SK-N-DZ (cell line): ENCODE measurements around the gene BRD7.
A peak's percentile ranks its signal among the peaks of the same experiment; 100 is the strongest.

Source experiments
- DNase-seq: peaks from one replicate; pipeline ENCODE4 v3.0.0-alpha.2; 2015; ENCODE audit warnings: low spot score

The BRD7 gene

GRCh38 chr16:50322333-50322732, 46.5 kb downstream of the BRD7 start:
- no peak for DNase-seq

GRCh38 chr16:50320310-50320709, 48.5 kb downstream of the BRD7 start:
- DNase-seq, result no peak

GRCh38 chr16:50318796-50319578, 49.8 kb downstream of the BRD7 start:
- no peak for DNase-seq

GRCh38 chr16:50316848-50317630, 51.7 kb downstream of the BRD7 start:
- no peak for DNase-seq

DNA sequence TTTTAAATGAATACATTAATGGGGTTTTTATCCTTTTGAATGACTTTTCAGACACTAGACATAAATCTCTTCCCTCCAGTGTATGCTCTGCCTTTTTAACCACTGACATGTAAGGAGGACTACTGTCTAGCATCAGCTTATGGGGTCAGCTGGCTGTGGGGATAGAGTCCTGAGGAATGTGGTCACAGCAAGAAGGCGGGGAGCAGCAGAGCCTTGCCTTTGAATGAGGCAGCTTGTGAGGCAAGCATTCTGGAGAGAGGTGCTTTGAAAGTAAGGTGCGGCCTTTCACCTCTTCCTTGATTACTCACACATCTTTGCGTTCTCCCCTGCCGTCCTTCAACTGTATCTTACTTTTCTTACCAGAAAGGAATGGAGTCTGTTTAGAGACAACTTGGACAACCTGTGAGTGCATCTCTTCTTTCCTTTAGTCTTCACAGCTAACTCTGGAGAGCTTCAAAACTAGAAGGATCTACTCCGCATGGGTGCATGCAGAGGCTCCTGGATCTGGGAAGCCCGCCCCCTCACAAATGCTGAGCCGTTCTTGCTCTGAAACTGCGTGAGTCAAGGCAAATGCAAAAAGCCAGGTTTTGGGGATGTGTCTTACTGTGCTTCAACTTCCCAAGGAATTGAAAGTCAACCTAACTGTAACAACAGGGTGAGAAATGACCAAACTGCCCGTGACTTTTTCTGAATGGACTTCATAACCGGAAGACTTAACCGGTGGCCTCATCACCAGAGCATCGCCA, 52.5 kb downstream of the BRD7 start:
- DNase-seq, result no peak

DNA sequence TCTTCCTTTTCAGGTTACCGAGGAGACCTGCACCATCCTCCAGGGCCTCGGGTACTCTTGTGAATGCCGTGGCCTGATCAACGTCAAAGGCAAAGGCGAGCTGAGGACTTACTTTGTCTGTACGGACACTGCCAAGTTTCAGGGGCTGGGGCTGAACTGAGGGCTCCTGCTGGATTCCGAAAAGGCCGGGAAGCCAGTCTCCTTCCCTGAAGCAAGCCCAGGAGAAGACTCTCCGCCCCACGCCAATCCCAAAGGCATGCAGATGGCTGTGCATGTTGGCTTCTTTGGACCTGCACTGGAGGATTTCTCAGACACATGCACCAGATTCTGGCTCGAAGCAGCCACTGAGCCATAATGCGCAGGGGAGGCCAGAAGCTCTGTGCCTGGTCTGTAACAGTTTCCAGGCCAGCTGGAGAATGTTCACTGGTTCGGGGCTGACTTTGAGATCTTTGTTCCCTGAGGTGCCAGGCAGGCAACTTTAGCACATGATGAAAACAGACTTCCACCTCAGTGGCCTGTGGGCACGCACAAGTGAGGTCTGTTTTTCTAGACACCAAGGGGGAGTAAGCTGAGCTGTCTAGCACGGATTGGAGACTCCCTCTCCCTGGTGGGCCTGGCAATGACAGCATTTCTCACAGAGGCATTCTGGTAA, 53.3 kb downstream of the BRD7 start:
- DNase-seq, result no peak

DNA sequence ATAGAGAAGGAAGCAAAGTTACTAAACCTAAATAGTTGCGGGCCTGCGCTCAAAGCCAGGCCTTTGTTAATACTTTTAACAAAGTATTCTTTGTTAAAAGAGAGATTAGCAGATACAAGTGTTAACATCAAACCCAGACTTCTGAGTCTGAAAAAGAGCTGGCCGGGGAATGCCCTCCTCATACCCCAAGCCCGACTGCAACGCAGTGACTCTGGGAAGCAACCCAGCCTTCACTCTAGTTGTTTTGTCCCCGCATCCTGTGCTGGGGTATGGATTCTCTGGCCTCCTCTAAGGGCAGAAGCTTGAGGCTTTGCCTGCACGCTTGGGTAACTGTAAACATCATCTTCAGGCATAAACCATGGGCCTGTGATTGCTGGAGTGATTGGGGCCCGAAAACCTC, 54.1 kb downstream of the BRD7 start:
- DNase-seq, result no peak

DNA sequence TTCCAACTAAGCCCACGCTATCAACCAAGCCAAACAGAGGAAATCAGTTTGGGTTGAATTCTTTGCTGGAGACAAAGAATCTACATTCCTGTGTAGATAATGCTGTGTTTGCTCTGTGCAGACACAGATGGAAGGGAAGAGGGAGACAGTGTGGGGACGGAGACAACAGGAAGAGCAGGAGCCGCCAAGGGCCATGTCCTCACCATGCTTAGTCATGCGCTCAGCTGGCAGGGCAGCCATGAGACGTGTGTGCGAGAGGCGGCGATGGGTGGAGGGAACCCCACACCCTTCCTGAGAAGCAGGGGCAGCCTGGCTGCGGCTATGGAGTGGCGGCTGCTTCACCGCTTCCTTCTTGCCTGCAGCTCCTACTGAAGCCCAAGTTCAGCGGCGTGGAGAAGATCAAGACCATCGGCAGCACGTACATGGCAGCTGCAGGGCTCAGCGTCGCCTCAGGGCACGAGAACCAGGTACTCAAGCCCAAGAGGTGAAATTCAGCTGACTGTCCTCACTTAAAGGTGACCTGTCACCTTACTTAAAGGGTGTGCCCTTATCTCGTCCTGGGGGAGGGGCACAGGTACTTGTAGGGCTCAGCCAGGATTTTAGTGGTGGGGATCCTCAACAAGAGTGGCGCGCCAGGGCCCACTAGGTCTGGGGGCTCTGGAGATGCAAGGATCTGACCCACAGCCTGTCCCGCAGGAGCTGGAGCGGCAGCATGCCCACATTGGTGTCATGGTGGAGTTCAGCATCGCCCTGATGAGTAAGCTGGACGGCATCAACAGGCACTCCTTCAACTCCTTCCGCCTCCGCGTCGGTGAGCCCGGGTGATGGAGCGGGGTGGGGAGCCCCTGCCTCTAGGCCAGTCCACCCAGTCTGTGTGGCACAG, 55.0 kb downstream of the BRD7 start:
- DNase-seq, result no peak

DNA sequence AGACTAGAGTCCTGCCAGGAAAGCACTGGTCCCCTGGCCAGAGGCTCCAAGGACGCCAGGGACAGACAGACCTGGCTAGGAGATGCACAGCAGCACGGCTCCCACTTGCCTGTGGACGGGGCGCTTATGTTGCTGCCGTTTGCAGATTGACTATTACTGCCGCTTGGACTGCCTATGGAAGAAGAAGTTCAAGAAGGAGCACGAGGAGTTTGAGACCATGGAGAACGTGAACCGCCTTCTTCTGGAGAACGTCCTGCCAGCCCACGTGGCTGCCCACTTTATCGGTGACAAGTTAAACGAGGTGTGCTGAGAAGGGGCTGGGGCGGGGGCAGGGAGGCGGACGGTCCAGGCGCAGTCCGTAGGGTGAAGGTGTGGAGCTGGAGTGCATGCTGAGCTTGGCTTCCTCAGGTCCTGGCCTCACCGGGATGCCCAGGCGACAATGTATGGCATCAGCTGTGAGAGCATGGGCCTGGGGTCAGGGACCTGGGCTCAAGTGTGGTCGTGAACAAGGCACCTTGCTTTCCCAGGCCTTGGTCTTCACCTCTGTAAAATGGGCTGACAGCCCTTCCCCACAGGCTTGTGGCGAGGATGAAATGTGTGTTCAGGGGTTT, 56.8 kb downstream of the BRD7 start:
- no peak for DNase-seq

DNA sequence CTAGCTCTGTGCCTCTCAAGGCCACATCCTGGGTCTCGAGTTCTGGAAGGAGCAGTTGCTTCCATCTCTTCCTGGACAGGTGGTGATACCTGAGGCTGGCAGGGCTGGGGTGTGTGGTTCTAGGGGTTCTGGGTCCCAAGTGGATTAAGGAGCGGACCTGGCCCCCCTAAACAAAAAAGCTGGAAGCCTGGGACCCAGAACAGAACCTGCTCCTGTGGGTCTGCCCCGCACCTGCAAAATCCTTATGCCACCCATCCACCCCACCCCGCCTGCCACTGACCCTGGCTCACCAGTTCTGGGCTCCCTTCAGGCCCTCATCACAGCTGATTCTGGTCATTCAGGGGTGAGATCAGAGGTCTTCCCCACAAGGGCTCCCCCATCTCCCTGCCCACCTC, 57.7 kb downstream of the BRD7 start:
- no peak for DNase-seq

DNA sequence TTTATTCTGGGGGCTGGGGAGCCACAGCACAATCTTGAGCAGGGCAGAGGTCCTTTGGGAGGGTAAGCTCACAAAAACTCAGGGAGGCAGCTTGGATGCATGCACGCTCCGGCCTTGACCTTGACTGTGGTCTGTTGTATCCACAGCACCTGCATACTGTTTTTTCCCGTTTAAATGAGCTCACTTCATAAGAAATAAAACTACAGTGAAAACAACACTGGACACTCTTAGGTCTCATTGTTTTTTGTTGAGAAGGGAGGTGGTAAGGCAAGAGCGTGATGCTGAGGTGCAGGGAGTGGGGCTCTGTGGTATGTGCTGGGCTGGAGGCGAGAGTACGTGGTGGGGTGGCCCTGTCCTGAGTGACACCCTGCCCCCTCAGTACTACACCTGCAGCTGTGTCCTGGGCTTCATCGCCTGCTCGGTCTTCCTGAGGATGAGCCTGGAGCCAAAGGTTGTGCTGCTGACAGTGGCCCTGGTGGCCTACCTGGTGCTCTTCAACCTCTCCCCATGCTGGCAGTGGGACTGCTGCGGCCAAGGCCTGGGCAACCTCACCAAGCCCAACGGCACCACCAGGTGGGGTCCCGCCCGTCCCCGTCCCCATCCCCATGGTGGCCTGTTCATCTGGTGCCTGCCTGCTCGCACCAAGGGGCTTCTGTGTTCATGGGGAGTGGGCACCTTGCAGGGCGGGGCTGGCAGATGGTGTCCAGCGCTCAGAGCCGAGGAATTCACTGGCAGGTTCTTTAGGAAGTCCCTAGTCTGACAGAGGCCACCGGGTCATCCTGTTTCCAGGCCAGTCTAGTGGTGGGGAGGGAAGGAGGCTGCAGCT, 58.3 kb downstream of the BRD7 start:
- DNase-seq, result no peak

DNA sequence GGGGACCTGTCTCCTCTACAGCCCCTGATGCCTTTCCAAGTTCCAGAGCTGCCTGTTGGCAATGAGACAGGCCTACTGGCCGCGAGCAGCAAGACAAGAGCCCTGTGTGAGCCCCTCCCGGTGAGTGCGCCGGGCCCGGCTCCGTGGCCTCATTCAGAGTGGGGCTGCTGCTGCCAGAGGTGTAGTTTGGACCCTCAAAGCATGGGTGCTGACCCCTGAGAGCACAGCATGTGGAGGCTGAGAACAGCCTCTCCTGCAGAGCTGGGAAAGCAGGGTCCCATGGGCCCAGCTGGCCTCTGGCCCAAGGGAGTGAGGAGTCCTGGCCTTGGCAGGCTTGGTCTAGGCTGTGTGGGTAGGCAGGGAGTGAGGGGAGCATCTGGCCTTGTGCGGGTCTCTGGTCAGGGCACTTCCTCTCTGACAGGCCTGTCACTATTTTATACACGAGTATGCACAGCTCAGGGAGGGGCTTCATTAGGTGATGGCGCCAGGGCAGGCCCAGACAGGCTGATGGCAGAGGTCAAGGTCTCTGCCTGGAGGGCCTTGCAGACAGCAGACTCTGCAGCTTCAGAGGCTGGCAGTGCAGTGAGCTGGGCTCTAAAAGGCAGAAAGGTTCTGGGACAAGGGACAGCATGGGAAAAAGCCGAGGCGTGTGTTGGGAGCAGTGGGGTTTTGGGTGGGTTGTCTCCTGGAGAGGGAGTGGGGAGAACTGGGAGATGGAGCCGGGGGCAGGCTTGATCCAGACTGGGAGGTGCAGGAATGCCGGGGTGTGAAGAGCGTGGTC, 59.1 kb downstream of the BRD7 start:
- peak; percentile 39 for DNase-seq

GRCh38 chr16:50309156-50309526, 59.6 kb downstream of the BRD7 start:
- DNase-seq, result no peak

DNA sequence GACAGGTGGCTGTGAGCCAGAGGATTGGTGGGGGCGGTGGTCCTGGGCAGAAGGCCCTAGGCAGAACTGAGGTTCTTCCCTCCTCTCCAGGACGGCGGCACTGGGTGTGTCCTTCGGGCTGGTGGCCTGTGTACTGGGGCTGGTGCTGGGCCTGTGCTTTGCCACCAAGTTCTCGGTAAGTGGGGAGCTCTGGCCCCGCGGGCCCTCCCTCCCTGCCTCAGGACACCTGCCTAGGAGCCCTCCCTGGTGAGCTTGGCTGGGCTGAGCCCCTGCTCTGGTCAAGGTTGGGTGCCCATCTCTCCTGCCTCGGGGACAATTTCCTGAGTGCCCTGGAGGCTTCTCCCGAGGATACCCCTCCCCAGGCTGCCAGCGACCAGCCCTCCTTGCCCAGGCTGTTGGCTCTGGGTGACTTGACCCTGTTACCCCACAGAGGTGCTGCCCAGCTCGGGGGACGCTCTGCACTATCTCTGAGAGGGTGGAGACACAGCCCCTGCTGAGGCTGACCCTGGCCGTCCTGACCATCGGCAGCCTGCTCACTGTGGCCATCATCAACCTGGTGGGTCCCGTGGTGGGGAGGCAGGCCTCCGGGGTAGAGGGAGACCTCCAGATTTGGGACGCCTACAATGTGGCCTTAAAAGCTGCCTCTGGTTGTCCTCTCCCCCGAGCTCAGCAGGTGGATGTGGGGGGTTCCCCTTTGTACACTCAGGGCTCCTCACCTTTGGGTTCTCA, 60.4 kb downstream of the BRD7 start:
- no peak for DNase-seq

DNA sequence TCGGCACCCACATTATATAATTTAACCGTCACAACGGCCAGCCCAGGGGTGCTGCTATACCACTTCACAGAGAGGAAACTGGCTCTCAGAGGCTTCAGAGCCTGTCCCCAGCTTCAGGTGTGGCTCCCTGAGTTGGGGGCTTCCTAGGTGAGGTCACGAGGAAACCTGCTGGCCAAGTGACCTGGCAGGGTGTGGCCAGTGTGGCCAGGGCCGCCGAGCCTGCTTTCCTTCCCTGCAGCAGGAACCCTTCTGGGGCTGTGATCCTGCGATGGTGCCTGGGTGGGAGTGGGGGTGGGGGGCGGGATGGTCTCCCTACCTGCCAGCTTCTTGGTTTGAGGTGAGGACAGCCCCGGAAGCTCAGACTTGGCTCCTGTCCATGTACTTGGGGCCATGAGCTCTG, 62.5 kb downstream of the BRD7 start:
- no peak for DNase-seq

GRCh38 chr16:50305441-50306061, 63.2 kb downstream of the BRD7 start:
- DNase-seq, result no peak
